K562 (cell line): ENCODE results near the gene PITPNC1.

Source experiments
- ARNT ChIP-seq, 2 experiments: fragments of 450-650 bp; IDR thresholded peaks; 2 replicates each; pipeline ENCODE4 v1.6.1; 2016; ENCODE audit warnings: mild to moderate bottlenecking in 1 of 2
- CBFA2T3 ChIP-seq: fragments of 450-650 bp; IDR thresholded peaks from 2 replicates; pipeline ENCODE4 v1.6.1; 2017
- CEBPB ChIP-seq: fragments of 450-650 bp; IDR thresholded peaks from 2 replicates; pipeline ENCODE4 v1.6.1; 2016; ENCODE audit warnings: missing genetic modification characterization, missing compliant biosample characterization
- E2F4 ChIP-seq: sonication (generic); formaldehyde crosslinking; IDR thresholded peaks from 2 replicates; pipeline ENCODE4 v1.8.0; 2022; ENCODE audit warnings: mild to moderate bottlenecking, low read depth, missing genetic modification reagents
- FOXA1 ChIP-seq: fragments of 450-650 bp; IDR thresholded peaks from 2 replicates; pipeline ENCODE4 v1.6.1; 2016; ENCODE audit warnings: mild to moderate bottlenecking, borderline replicate concordance
- KHSRP ChIP-seq: fragments of 450-650 bp; IDR thresholded peaks from 2 replicates; pipeline ENCODE4 v1.6.1; 2017
- RCOR1 ChIP-seq, 2 experiments: IDR thresholded peaks; 2 replicates each; pipeline ENCODE4 v1.6.1; 2012; ENCODE audit warnings: low read depth in 2 of 2, low read length in 2 of 2, borderline replicate concordance in 1 of 2, improper control_type of control experiment in 1 of 2
- ZBTB17 ChIP-seq: fragments of 450-650 bp; formaldehyde crosslinking; IDR thresholded peaks from 2 replicates; pipeline ENCODE4 v1.4.0; 2020; ENCODE audit warnings: mild to moderate bottlenecking

GRCh38 chr17:67602974-67603373 is 225.9 kb downstream of the PITPNC1 start:
- TF ChIP-seq RCOR1 (IDR thresholded peaks at IDR 0.05; ENCODE audit: borderline replicate concordance in 1 of 2, low read depth in 2 of 2, low read length in 2 of 2) = no peak
- no peak for TF ChIP-seq ARNT (IDR thresholded peaks at IDR 0.05)
- no peak for TF ChIP-seq FOXA1
- no peak for TF ChIP-seq ZBTB17
- TF ChIP-seq CEBPB (tag) = no peak
- no peak for TF ChIP-seq E2F4
- no peak for TF ChIP-seq KHSRP
- TF ChIP-seq CBFA2T3 = no peak
